GM18951 (cell line): ENCODE results near the gene LZTFL1.

Experiments
- POLR2A ChIP-seq: IDR thresholded peaks from 4 replicates; pipeline ENCODE4 v1.6.1; 2011; ENCODE audit warnings: mild to moderate bottlenecking; ENCODE audit not compliant: insufficient read length, insufficient read depth; ENCODE audit errors: extremely low read depth
- in situ Hi-C: fragments of 300-500 bp; cut with MboI; formaldehyde crosslinking; loops from one replicate; pipeline ENCODE4 v1.12.0; 2022; ENCODE audit warnings: low sequenced_read_pairs, mixed read lengths, inconsistent platforms; ENCODE audit not compliant: unreplicated experiment

LZTFL1 gene

GRCh38 chr3:45793482-45794176, 48.3 kb downstream of the LZTFL1 start:
- no peak for TF ChIP-seq POLR2A
- in situ Hi-C loops: no loop called here

DNA sequence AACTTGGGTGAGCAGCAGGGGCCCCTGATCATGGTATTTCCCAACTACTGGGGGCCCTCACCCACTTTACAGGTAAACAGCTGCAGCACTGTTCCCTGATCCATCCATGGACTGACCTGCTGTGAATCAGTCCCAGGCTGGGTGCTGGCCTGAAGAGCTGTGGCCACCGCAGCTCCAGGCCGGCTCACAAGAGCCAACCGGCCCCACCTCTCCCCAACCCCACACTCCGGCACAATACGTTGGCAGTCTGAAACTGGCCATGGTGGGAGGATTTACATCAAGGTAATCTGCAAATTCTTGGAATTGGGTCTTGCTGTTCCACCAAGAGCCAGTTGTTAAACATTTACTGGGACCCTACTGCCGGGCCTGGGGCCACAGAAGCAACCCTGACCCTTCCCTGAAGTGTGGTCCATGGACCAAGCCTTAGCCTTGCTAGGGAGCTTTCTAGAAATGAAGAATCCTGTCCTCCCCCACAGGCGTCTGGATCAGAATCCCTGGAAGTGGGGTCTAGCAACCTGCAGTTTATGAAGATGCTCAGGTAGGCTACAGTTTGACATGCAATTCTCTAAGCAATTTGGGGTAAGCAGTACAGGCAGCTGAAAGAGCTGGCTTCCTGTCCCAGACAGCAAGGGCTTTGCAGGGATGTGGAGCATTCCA, 49.3 kb downstream of the LZTFL1 start:
- TF ChIP-seq POLR2A: no peak
- in situ Hi-C loops: no loop called here

GRCh38 chr3:45792036-45792435, 49.9 kb downstream of the LZTFL1 start:
- in situ Hi-C loops: no loop called here
- TF ChIP-seq POLR2A: no peak

- in situ Hi-C loops: no loop called here
These were observed 51.3 kb downstream of the LZTFL1 start for GRCh38 chr3:45790596-45790995.

GRCh38 chr3:45789235-45789812, 52.6 kb downstream of the LZTFL1 start:
- in situ Hi-C loops: no loop called here
- no peak for TF ChIP-seq POLR2A

More at GRCh38 chr3:45790596-45790995, 51.3 kb downstream of the LZTFL1 start:
- no peak for TF ChIP-seq POLR2A

DNA sequence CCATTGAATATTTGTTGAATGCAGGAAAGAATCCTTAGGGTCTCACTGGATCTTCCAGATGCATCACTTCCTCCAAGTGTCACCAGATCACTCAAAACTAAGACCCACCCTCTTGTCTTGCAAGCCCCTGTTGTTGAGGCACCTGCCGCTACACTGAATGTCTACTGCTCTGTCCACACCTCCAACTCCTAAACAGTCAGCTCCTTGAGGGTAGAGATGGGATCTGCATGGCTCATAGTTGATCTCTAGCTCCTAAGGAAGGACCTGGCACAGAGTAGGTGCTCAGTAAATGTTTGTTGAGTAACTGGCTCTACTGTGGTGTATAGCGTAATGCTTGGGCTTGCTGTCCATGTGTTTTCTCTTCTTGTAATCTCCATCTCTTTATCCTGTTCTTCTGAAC, 54.4 kb downstream of the LZTFL1 start:
- no peak for TF ChIP-seq POLR2A
- in situ Hi-C loops: no loop called here

DNA sequence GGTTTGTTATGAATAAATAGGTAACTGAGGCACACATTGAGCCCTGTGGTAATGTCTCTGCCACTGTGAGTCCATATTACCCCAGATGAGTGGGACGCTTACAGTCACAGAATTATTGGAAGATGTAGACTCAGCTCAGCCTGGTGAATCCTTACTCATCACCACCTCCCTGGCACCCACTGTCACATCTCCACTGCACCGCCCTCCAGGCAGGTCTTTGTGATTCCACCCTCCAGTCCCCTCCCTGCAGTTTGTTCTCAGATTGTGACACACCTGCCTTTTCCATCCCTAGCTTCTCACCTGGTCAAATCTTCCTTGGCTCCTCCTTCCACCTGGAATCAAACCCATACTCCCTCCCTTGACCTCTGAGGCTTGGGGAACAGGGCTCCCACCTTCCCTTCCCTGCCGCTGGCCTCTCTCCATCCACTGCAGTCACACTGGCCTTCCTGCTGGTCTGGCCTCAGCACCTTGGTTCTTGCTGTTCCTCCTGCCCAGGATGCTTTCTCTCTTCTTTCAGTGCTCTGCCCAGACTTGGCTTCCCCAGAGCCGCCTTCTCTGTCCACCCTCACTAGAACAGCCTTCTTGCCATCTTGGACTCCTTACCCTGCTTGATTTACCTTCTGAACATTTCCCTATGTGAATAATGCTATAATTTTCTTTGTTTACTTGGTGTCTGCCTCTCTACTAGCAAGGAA, 55.0 kb downstream of the LZTFL1 start:
- no peak for TF ChIP-seq POLR2A
- in situ Hi-C loops: no loop called here

DNA sequence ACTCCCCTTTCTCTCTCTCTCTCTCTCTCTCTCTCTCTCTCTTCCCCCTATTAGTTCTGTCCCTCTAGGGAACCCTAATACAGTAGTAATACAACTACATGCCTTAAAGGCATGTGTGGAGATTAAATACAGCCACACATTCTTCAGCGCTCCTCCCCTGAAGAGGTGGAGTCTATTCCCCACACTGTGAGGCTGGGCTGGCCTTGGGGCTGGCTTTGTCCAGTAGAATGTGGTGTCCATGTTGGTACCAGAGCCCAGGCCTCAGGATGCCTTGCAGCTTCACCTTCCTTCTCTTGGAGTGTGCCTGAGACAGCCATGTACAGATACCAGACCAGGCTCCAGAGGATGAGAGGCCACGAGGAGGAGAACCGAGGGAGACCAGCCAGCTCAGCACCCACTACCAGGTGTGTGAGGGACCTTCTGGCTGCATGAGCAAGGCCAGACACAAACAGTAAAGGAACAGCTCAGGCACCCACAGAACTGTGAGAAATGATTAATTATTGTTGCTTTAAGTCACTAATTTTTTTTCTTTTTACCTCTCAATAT, 56.2 kb downstream of the LZTFL1 start:
- in situ Hi-C loops: no loop called here
- TF ChIP-seq POLR2A: no peak

DNA sequence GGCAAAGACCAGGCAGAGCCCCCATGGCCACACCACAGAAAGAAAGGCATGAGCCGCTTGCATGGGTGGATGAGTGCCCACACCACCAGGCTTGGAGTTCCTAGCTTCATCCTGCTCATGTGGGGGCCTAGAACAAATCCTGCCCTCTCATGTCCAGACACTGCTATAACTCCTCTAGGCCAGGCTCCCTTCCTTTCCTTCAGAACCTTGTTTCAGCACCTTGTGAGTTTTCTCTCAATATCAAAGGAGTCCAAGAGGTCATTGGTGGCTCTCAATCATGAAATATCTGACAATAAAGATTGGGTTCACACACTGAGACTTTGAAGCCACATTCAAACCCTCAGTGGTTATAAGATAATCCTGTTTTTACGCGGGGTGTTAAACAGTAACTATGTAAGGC, 58.3 kb downstream of the LZTFL1 start:
- no peak for TF ChIP-seq POLR2A

DNA sequence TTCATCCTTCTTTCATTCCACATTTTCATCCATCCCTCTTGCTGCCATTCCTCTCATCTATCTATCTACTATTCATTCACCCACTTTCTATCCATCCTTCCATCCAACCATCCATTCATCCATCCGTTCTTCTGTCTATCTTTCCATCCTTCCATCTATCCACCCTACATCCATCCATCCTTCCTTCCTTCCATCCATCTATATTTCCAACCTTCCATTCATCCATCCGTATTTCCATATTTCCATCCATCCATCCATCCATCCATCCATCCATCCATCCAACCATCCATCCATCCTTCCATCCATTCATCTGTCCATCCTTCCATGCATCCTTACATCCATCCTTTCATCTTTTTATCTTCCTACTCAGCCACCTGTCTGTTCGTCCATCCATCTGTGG, 59.5 kb downstream of the LZTFL1 start:
- TF ChIP-seq POLR2A: no peak
- in situ Hi-C loops: no loop called here

More for the DNA sequence above, 58.3 kb downstream of the LZTFL1 start:
- in situ Hi-C loops: no loop called here

GRCh38 chr3:45781841-45782240, 60.1 kb downstream of the LZTFL1 start:
- no peak for TF ChIP-seq POLR2A
- in situ Hi-C loops: no loop called here

GRCh38 chr3:45781271-45781670, 60.6 kb downstream of the LZTFL1 start:
- TF ChIP-seq POLR2A: no peak
- in situ Hi-C loops: no loop called here
